Measurements from ENCODE around the gene NLK.

- TF ChIP-seq, protein P1, sequence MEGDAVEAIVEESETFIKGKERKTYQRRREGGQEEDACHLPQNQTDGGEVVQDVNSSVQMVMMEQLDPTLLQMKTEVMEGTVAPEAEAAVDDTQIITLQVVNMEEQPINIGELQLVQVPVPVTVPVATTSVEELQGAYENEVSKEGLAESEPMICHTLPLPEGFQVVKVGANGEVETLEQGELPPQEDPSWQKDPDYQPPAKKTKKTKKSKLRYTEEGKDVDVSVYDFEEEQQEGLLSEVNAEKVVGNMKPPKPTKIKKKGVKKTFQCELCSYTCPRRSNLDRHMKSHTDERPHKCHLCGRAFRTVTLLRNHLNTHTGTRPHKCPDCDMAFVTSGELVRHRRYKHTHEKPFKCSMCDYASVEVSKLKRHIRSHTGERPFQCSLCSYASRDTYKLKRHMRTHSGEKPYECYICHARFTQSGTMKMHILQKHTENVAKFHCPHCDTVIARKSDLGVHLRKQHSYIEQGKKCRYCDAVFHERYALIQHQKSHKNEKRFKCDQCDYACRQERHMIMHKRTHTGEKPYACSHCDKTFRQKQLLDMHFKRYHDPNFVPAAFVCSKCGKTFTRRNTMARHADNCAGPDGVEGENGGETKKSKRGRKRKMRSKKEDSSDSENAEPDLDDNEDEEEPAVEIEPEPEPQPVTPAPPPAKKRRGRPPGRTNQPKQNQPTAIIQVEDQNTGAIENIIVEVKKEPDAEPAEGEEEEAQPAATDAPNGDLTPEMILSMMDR (IDR thresholded peaks at IDR 0.05): no peak
- no peak for TF ChIP-seq POLR2A (IDR thresholded peaks at IDR 0.05)
Observed at GRCh38 chr17:28141773-28142172, 99.3 kb downstream of the NLK start.
